M059J (cell line): Measurements from ENCODE around the gene CPM. TPM values are rescaled to one million over a fixed set of nuclear protein-coding genes. Genes with fewer than 3 reads are reported as not detected.

Source experiments
- DNase-seq: peaks from one replicate; pipeline ENCODE4 v3.0.0-alpha.2; 2012; ENCODE audit warnings: low read depth
- total RNA-seq: library from RNA; depleted of rRNA; stranded (reverse); fragments of >200 nt; shearing (Covaris generic); gene quantifications from 2 replicates; pipeline ENCODE4 v1.2.3, GENCODE V29; 2014

The CPM gene
- total RNA-seq, 1 experiment from 2014 or later: 26.0 TPM

GRCh38 chr12:68878283-68878682 is 54.7 kb downstream of the CPM start:
- DNase-seq: no peak

DNA sequence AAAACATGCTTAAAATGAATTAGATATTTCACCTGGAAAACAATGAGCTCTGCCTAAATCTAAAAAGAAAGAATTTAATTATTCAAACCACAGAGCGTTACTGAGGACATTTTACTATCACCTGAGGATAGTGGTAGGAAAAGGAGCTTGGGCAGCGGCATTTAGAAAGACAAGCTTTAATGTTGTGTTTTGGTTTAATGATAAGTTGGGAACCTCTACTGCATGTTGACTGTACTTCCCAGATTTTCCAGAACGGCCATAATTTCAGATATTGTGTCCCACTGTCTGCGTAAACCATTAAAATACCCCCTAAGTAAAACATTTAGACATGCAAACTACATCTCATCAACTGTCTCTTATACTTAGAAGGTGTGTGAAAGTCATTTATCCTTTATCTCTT is 55.4 kb downstream of the CPM start:
- no peak for DNase-seq

GRCh38 chr12:68876461-68876860 is 56.5 kb downstream of the CPM start:
- DNase-seq: no peak

DNA sequence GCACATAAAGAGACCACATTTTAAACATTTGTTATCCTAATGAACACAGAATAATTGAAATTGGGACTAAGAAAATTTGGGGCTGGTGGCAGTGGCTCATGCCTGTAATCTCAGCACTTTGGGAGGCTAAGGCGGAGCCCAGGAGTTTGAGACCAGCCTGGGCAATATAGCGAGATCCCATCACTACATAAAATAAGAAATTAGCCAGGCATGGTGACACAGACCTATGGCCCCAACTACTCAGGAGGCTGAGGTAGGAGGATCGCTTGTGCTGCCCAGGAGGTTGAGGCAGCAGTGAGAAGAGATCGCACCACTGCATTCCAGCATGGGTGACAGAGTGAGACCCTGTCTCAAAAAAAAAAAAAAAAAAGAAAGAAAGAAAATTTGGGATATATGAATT is 59.7 kb downstream of the CPM start:
- no peak for DNase-seq

- peak; percentile 28 for DNase-seq
Measured at GRCh38 chr12:68871921-68872320, 61.0 kb downstream of the CPM start.

DNA sequence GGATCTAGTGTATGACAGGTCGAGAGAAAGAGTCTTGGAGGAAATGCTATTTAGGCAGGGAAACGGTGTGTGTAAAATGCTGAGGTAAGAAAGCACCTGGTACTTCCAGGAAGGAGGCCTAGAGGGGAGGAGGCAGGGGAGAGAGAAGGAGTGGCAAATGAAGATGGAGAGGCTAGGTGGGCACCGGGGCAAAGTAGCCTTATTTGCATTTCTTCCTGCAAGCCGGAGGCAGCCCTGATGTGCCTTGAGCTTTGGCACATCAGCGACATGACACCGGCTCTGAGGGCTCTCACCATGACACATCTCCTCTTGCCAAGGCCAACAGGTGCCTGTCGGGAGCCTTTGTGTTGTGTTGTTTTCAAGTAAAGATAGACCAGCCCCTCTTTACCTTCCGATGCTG is 61.6 kb downstream of the CPM start:
- DNase-seq: no peak

DNA sequence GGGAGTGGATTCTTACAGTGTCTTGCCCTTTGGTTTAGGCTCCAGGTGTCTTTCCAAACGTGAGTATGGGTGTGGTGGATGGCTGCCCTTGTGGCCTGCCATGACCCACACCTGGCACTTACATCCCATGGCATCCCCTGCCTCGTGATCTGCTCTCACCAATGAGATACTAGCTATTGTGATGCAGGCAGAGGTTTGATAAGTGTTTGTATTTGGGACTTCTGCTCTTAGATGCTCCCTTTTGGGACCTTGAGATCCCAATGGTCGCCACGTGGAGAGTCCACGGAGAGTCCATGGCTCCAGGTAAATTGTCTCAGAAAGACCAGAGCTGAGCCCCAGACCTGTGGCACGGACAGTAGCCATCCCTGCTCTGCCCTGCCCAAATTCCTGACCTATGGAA is 62.5 kb downstream of the CPM start:
- DNase-seq: no peak

GRCh38 chr12:68870011-68870410 is 63.0 kb downstream of the CPM start:
- DNase-seq: no peak

- peak; percentile 16 for DNase-seq
Measured at GRCh38 chr12:68868043-68868790, 64.8 kb downstream of the CPM start.

DNA sequence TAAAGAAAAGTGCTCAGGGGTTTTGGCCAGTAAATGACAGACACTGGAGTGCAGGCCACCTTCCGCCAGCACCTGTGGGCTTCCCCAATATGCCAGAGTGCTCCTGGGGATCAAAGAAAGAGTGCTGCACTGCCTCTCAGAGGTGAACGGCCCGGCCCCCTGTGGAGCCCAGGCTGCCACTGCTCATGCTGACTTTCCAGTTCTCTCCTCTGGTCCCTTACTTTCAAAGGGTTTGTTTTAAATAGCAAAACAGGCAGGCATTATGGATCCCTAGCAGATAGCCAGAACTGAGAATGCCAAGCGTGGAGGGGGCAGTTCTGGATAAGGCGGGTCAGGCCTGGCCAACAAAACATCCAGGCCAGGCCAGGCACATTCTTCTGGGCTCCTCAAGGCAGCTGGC is 65.4 kb downstream of the CPM start:
- DNase-seq: no peak

DNA sequence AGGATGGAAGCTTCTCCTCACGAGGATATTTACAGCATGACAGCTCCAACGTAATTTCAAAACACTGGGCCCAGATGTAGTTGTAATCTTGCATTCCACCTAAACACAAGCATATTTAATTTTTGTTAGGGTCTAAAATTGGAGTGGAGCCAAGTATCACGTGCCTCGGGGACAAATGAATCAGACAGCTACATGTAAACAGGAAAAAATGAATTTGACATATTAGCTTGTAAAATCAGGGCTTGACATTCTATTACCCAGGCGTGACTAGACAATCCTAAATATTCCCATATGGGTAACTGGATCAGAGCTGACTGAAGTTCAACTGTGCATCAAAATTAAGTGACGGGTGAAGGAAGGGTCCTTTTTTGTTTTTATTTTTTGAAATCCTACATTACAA is 66.0 kb downstream of the CPM start:
- DNase-seq: no peak

- no peak for DNase-seq
Measured at GRCh38 chr12:68865399-68866164, 67.4 kb downstream of the CPM start.

GRCh38 chr12:68864604-68865003 is 68.4 kb downstream of the CPM start:
- no peak for DNase-seq

DNA sequence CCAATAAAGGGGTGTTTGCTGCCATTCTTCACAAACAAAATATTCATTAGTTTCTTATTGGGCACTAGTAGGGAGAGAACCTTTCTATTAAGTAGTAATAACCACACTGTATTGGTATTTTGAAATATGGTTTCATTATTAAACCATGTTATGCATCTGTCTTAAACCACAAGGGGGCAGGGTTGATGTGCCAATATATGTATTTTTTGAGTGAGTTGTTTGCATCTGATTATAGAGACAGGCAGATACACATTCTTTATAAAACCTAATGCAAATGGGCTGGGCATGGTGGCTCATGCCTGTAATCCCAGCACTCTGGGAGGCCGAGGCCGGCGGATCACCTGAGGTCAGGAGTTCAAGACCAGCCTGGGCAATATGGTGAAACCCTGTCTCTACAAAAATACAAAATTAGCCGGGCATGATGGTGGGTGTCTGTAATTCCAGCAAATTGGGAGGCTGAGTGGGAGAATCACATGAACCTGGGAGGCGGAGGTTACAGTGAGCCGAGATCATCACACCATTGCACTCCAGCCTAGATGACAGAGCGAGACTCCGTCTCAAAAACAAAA is 69.0 kb downstream of the CPM start:
- peak; percentile 59 for DNase-seq

GRCh38 chr12:68863109-68863770 is 69.7 kb downstream of the CPM start:
- no peak for DNase-seq

DNA sequence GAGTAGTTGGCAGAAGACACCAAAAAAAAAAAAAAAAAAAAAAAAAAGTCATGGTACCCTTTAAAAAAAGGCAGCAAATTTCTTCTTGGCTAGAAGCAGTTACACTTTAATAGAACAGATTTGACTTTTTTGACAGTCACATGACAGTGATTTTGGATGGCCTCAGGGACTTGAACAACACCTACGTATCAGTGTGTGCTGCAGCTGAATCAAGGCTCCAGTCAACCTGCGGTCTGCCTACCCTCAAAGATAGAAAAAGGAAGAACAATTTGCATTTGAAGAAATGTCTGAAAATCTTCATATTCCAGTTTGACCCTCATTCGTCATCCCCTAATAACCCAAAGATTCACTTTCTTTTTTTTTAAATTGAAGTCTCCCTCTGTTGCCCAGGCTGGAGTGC is 71.1 kb downstream of the CPM start:
- no peak for DNase-seq

- DNase-seq: no peak
Measured at GRCh38 chr12:68856510-68856909, 76.5 kb downstream of the CPM start.

DNA sequence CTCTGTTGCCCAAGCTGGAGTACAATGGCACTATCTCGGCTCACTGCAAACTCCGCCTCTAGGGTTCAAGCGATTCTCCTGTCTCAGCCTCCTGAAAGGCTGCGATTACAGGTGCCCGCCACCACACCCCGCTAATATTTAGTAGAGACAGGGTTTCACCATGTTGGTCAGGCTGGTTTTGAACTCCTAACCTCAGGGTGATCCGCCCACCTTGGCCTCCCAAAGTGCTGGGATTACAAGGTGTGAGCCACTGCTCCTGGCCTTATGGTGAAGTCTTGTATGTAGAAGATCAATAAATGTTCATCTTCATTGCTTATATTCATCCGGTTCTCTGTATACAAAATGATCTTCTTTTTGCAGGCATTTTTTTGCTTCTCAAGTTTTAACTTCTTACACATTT is 77.2 kb downstream of the CPM start:
- DNase-seq: no peak

GRCh38 chr12:68855111-68855510 is 77.9 kb downstream of the CPM start:
- DNase-seq: no peak

GRCh38 chr12:68854554-68854953 is 78.4 kb downstream of the CPM start:
- DNase-seq: no peak

DNA sequence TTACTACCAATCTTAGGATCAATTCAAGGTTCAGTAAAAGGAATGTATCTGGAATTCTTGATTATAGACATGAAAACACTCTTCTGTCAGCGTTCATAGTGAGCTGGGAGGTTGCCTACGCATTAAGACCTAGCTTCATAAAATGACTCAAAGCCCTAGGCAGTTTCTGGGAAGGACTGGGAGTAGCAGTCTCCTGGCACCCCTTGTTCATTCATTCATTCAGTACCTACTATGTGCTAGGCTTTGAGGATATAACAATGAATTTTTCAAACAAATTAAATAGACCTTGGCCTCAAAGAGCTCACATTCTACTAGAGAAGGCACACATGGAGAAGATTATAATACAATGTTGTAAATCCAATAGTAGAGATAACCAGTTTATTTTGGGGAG is 78.9 kb downstream of the CPM start:
- DNase-seq: no peak

DNA sequence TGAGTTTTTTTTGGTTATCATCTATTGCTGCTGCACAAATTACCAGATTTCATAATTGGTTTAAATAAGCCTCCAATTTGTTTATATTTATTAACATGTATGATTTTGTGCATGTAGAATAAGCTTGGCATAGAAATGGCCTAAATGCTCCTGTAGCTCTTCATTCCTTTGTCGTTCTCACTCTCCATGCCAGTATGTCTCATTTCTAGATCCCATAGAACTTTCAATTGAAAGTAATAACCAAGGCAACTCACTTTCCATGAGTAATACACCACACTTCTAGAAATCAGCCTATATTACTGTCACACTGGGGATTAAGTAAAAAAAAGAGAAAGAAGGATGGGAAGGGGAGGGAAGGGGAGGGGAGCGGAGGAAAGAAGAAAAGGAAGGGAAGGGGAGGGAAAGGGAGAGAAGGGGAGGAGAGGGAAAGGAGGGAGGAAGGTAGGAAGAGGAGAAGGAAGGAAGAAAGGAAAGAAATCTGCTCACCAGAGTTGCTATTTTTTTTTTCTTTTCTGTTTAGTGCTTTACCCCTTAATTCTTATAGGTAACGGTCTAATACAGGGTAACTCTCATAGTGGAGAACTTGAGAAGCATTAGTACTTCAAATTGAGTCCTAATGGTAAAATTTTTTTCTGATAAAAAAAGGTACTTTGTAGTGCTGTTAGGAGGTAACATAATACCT is 79.4 kb downstream of the CPM start:
- no peak for DNase-seq
